GM12891 (cell line): ENCODE measurements around the gene PARD6A.

ENCODE experiments used
- POLR2A ChIP-seq: IDR thresholded peaks from 2 replicates; pipeline ENCODE4 v1.6.1; 2011; ENCODE audit warnings: low read depth, low read length, control low read depth
- POLR2AphosphoS5 ChIP-seq: IDR thresholded peaks from 2 replicates; pipeline ENCODE4 v1.6.1; 2011; ENCODE audit warnings: low read depth, low read length, control low read depth
- SPI1 ChIP-seq: IDR thresholded peaks from 2 replicates; pipeline ENCODE4 v1.6.1; 2011; ENCODE audit warnings: low read depth, low read length, control low read depth
- TAF1 ChIP-seq: IDR thresholded peaks from 2 replicates; pipeline ENCODE4 v1.6.1; 2011; ENCODE audit warnings: low read depth, low read length, control low read depth

DNA sequence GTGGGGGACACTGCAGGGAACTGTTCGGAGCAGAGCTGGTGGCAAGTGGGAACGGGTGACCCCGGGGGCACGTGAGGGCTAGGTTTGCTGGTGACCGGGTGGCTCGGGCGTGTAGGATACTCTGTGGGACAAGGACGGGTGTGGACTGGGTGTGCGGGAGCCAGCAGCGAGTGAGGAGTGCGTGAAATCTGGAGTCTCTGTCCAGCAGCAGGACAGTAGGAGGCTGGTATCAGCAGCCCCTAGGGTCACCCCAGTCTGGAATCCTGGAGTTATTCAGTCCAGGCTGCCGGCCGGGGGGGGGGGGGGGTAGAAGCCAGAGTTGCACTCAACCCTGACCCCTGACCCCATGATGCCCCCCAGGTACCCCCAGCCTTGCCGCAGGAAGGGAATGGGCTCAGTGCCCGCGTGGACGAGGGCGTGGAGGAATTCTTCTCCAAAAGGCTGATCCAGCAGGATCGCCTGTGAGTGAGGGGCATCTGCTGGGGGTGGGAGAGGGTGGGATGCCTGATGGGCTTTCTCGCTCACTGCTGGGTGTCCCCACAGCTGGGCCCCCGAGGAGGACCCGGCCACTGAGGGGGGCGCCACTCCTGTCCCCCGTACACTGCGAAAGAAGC is 6.9 kb upstream of the PARD6A start:
- TF ChIP-seq TAF1: no peak
- no peak for TF ChIP-seq POLR2AphosphoS5
- no peak for TF ChIP-seq POLR2A
- TF ChIP-seq SPI1: no peak
